Stimulated activated naive CD8-positive, alpha-beta T cell treated with anti-CD3 and anti-CD28 coated beads, Interleukin-15, Interleukin-2, amounts not matched to agents 100 U/mL and 50 U/mL, for 24 hours (primary cell): ENCODE measurements around the gene SLC25A4.
"Not testable (repeated sequence)": the region's sequence is repeated elsewhere in the genome, so short reads cannot be mapped to it uniquely, and the experiment has no call there.

ENCODE experiments used
- ATAC-seq: fragments of 150-1000 bp; cut with Tn5 transposase; one replicate; pipeline ENCODE4 v1.10.0; 2021
- DNase-seq: peaks from one replicate; pipeline ENCODE4 v3.0.0; 2021

SLC25A4 gene

GRCh38 chr4:185142912-185143600 lies at the start of gene SLC25A4:
Gene SLC25A4, plus strand, starts transcription at chr4:185143266. Its CDS starts 107 bp downstream, at chr4:185143373.
- ATAC-seq: peak; percentile 93
- DNase-seq: peak; percentile 92

- ATAC-seq (no peak), DNase-seq (no peak)
These were observed 49.5 kb upstream of the SLC25A4 start for GRCh38 chr4:185093603-185094002.

- no peak for ATAC-seq
These were observed 46.9 kb upstream of the SLC25A4 start for GRCh38 chr4:185096032-185096653.

GRCh38 chr4:185098474-185098873 lies 44.6 kb upstream of the SLC25A4 start:
- DNase-seq (no peak), ATAC-seq (no peak)

More at GRCh38 chr4:185096032-185096653, 46.9 kb upstream of the SLC25A4 start:
- no peak for DNase-seq

GRCh38 chr4:185099024-185099682 lies 43.9 kb upstream of the SLC25A4 start:
- ATAC-seq: no peak
- no peak for DNase-seq

- DNase-seq: no peak
- ATAC-seq: no peak
These were observed 43.1 kb upstream of the SLC25A4 start for GRCh38 chr4:185099940-185100339.

GRCh38 chr4:185100423-185100822 lies 42.6 kb upstream of the SLC25A4 start:
- DNase-seq: no peak
- ATAC-seq: no peak

GRCh38 chr4:185101354-185101890 lies 41.6 kb upstream of the SLC25A4 start:
- DNase-seq (no peak), ATAC-seq (no peak)

GRCh38 chr4:185104733-185105132 lies 38.3 kb upstream of the SLC25A4 start:
- ATAC-seq (no peak), DNase-seq (no peak)

- no peak for ATAC-seq
- DNase-seq: no peak
These were observed 36.7 kb upstream of the SLC25A4 start for GRCh38 chr4:185106353-185106752.

GRCh38 chr4:185107574-185107973 lies 35.5 kb upstream of the SLC25A4 start:
- DNase-seq, ATAC-seq: not testable (repeated sequence)

- no peak for DNase-seq
- no peak for ATAC-seq
These were observed 34.9 kb upstream of the SLC25A4 start for GRCh38 chr4:185108185-185108584.

GRCh38 chr4:185108669-185109068 lies 34.4 kb upstream of the SLC25A4 start:
- no peak for DNase-seq
- ATAC-seq: no peak

- DNase-seq (no peak), ATAC-seq (no peak)
These were observed 33.3 kb upstream of the SLC25A4 start for GRCh38 chr4:185109736-185110135.

GRCh38 chr4:185110375-185110823 lies 32.7 kb upstream of the SLC25A4 start:
- no peak for ATAC-seq

GRCh38 chr4:185112104-185112503 lies 31.0 kb upstream of the SLC25A4 start:
- ATAC-seq: peak; percentile 71
- no peak for DNase-seq

More at GRCh38 chr4:185110375-185110823, 32.7 kb upstream of the SLC25A4 start:
- DNase-seq: no peak

- ATAC-seq (no peak), DNase-seq (no peak)
These were observed 29.7 kb upstream of the SLC25A4 start for GRCh38 chr4:185113340-185113739.

GRCh38 chr4:185115827-185116232 lies 27.2 kb upstream of the SLC25A4 start:
- ATAC-seq (no peak), DNase-seq (no peak)

- ATAC-seq (no peak), DNase-seq (no peak)
These were observed 25.6 kb upstream of the SLC25A4 start for GRCh38 chr4:185117300-185117934.

- DNase-seq (no peak), ATAC-seq (no peak)
These were observed 24.2 kb upstream of the SLC25A4 start for GRCh38 chr4:185118876-185119275.

- not testable (repeated sequence) for ATAC-seq, DNase-seq
These were observed 23.6 kb upstream of the SLC25A4 start for GRCh38 chr4:185119467-185119866.

GRCh38 chr4:185119927-185120630 lies 23.0 kb upstream of the SLC25A4 start:
- no peak for ATAC-seq
- no peak for DNase-seq
